CD8-positive, alpha-beta memory T cell (primary cell): Measurements from ENCODE around the gene TPMT. TPM values are rescaled to one million over a fixed set of nuclear protein-coding genes. Genes with fewer than 3 reads are reported as not detected.

ENCODE experiments used
- CTCF ChIA-PET: fragments of 350-600 bp; sonication (Branson Sonifier 250); formaldehyde crosslinking; loops from one replicate; lab custom pipeline; 2021; ENCODE audit warnings: antibody characterized with exemption; lab: Charles Lee
- POLR2A ChIA-PET: fragments of 350-600 bp; sonication (Branson Sonifier 250); formaldehyde crosslinking; loops from one replicate; lab custom pipeline; 2021; ENCODE audit warnings: antibody characterized with exemption; lab: Charles Lee
- DNase-seq, 5 donors: peaks; one replicate each; pipeline versions ENCODE4 v3.0.0 to v3.0.0-alpha.2; 2020 to 2022; ENCODE audit warnings: mixed read lengths in 1 of 5
- H3K27ac ChIP-seq: one replicate; pipeline ENCODE4 v1.7.0; 2013; ENCODE audit warnings: low read depth, mild to moderate bottlenecking, low read length, moderate library complexity
- H3K27me3 ChIP-seq: 2 replicates; pipeline ENCODE4 v1.7.0; 2013; ENCODE audit warnings: low read length, mild to moderate bottlenecking; ENCODE audit not compliant: insufficient read depth, poor library complexity, severe bottlenecking
- H3K36me3 ChIP-seq: 2 replicates; pipeline ENCODE4 v1.7.0; 2013; ENCODE audit warnings: mild to moderate bottlenecking, low read length, moderate library complexity; ENCODE audit not compliant: insufficient read depth
- H3K4me1 ChIP-seq: 2 replicates; pipeline ENCODE4 v1.7.0; 2013; ENCODE audit warnings: mild to moderate bottlenecking, low read length, moderate library complexity; ENCODE audit not compliant: insufficient read depth
- H3K4me3 ChIP-seq: 2 replicates; pipeline ENCODE4 v1.7.0; 2013; ENCODE audit warnings: mild to moderate bottlenecking, low read length
- H3K9me3 ChIP-seq: 2 replicates; pipeline ENCODE4 v1.7.0; 2013; ENCODE audit warnings: mild to moderate bottlenecking, low read length
- H3K27ac Mint-ChIP-seq, 8 donors: one replicate each; pipeline ENCODE4 v1.8.0; 2020 to 2021; ENCODE audit warnings: mixed read lengths in 8 of 8, mild to moderate bottlenecking in 6 of 8, inconsistent platforms in 3 of 8, moderate library complexity in 3 of 8
- H3K27me3 Mint-ChIP-seq, 2 donors: one replicate each; pipeline ENCODE4 v1.8.0; 2020 to 2021; ENCODE audit warnings: mixed read lengths in 2 of 2, mild to moderate bottlenecking in 1 of 2, moderate library complexity in 1 of 2
- H3K36me3 Mint-ChIP-seq, 3 donors: one replicate each; pipeline ENCODE4 v1.8.0; 2020 to 2021; ENCODE audit warnings: mixed read lengths in 3 of 3, inconsistent platforms in 1 of 3, mild to moderate bottlenecking in 1 of 3
- H3K4me1 Mint-ChIP-seq, 3 donors: one replicate each; pipeline ENCODE4 v1.8.0; 2020 to 2021; ENCODE audit warnings: mixed read lengths in 3 of 3, inconsistent platforms in 1 of 3, mild to moderate bottlenecking in 1 of 3
- H3K4me3 Mint-ChIP-seq, 7 donors: one replicate each; pipeline ENCODE4 v1.8.0; 2020 to 2021; ENCODE audit warnings: mixed read lengths in 7 of 7, mild to moderate bottlenecking in 6 of 7, moderate library complexity in 4 of 7, inconsistent platforms in 2 of 7
- H3K9me3 Mint-ChIP-seq, 5 donors: one replicate each; pipeline ENCODE4 v1.8.0; 2020 to 2022; ENCODE audit warnings: mixed read lengths in 5 of 5, mild to moderate bottlenecking in 3 of 5, moderate library complexity in 2 of 5, inconsistent platforms in 1 of 5
- polyA plus RNA-seq: library from polyadenylated mRNA; unstranded; fragments of 300-500 nt; fragmentation: Illumina TruSeq; gene quantifications from one replicate; pipeline ENCODE4 v1.2.3, GENCODE V29; 2021
- total RNA-seq, 2 experiments: library from RNA; stranded (reverse); gene quantifications; one replicate each; pipeline ENCODE4 v1.2.3, GENCODE V29; 2021

TPMT gene
- total and polyA plus RNA-seq, 3 experiments from 2014 or later: 9.1 to 14.9 (median 9.7) TPM

DNA sequence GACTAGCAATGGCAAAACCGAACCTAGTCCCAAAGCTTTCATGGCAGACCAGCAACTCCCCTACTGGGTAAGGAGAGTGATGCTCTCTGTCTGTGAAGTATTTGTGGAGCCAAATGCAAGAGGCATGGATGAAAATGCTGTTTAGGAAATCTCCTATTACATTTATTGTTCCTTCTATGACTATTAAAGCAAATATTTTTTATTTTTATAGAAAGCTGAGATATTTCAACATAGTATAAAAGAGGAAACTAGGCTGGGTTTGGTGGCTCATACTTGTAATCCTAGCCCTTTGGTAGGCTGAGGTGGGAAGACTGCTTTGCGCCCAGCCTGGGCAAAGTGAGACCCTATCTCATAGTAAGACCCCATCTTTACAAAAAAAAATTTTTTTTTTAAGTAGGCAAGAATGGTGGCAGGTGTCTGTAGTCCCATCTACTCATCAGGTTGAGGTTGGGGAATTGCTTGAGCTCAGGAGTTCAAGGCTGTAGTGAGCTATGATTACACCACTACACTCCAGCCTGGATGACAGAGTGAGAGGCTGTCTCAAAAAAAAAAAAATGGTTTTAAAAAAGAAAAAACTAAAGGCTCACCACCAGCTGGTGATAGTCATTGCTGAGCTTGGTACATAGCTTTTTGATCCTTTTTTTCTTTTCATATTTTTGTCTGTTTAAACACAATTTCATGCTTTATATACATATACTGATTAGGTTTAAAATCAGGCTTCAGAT lies 11.6 kb upstream of the TPMT start:
- no peak overlapping the region for H3K27ac Mint-ChIP-seq
- no peaks in the 10 kb centered on the region for H3K36me3 ChIP-seq
- no peak for DNase-seq
- CTCF ChIA-PET: no interaction called here
- no peak overlapping the region for H3K4me3 Mint-ChIP-seq
- H3K9me3 ChIP-seq: no peaks in the 10 kb centered on the region
- no peaks in the 10 kb centered on the region for H3K27me3 ChIP-seq
- no peaks in the 10 kb centered on the region for H3K27me3 Mint-ChIP-seq
- peaks cover 16 to 70% (median 27%) of the 10 kb centered on the region in 3 donors for H3K36me3 Mint-ChIP-seq
- H3K9me3 Mint-ChIP-seq: peaks cover 0 to 6% (median 4%) of the 10 kb centered on the region in 5 donors
- peaks cover 0 to 3% (median 0%) of the 10 kb centered on the region in 3 donors for H3K4me1 Mint-ChIP-seq
- no peak overlapping the region for H3K4me3 ChIP-seq
- no peak overlapping the region for H3K27ac ChIP-seq
- H3K4me1 ChIP-seq: no peaks in the 10 kb centered on the region
- POLR2A ChIA-PET: no interaction called here

DNA sequence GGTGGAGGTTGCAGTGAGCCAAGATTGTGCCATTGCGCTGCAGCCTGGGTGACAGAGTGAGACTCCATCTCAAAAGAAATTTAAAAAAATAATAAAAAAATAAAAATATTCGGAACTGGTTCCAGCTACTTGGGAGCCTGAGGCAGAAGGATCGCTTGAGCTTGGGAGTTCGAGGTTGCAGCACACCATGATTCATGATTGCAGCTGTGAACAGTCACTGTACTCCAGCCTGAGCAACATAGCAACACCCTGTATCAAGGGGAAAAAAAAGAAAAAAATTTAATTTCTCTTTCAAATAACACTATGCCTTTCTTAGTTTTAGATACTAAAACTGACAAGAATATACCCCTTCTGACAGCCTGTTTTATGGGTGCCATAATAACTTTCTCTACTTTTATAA lies 10.9 kb upstream of the TPMT start:
- Mint-ChIP-seq H3K9me3 (peaks cover 0 to 6% (median 4%) of the 10 kb centered on the region in 5 donors), H3K27ac (no peak overlapping the region), H3K4me3 (no peak overlapping the region), H3K36me3 (peaks cover 19 to 72% (median 32%) of the 10 kb centered on the region in 3 donors), H3K4me1 (peaks cover 0 to 5% (median 4%) of the 10 kb centered on the region in 3 donors), H3K27me3 (no peaks in the 10 kb centered on the region)
- no peak for DNase-seq
- CTCF ChIA-PET: no interaction called here
- POLR2A ChIA-PET: no interaction called here
- Histone ChIP-seq H3K4me3 (no peak overlapping the region), H3K4me1 (no peaks in the 10 kb centered on the region), H3K27me3 (no peaks in the 10 kb centered on the region), H3K36me3 (peaks cover 7% of the 10 kb centered on the region), H3K9me3 (no peaks in the 10 kb centered on the region), H3K27ac (no peak overlapping the region)

DNA sequence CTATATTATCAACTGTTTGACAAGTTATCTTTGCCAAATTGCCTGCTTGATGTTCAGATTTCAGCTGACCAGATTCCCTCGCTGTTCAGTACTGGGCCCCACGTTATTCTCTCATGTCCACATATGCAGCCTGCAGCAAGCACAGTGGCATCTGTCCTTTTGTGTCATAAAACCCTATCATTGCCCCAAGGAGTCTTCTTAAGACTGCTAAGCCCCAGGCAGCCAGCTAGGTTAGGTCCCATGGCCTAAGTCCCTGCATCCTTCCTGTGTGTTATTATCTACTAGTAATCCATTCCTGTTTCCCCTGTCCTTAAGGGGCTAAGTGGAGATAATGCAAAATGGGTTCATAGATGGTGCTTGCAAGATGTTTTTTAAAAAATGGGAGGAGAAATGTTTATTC lies 7.5 kb upstream of the TPMT start:
- Mint-ChIP-seq H3K27ac (peak overlapping the region in 2 of 8 donors; percentile 46 to 84), H3K27me3 (no peaks in the 10 kb centered on the region), H3K4me3 (no peak overlapping the region), H3K36me3 (peaks cover 13 to 58% (median 26%) of the 10 kb centered on the region in 3 donors), H3K4me1 (peaks cover 5 to 12% (median 5%) of the 10 kb centered on the region in 3 donors), H3K9me3 (no peaks in the 10 kb centered on the region)
- Histone ChIP-seq H3K27me3 (no peaks in the 10 kb centered on the region), H3K4me3 (no peak overlapping the region), H3K27ac (no peak overlapping the region), H3K36me3 (peaks cover 11% of the 10 kb centered on the region), H3K4me1 (no peaks in the 10 kb centered on the region), H3K9me3 (no peaks in the 10 kb centered on the region)
- ChIA-PET CTCF (no interaction called here), POLR2A (no interaction called here)
- DNase-seq: no peak

DNA sequence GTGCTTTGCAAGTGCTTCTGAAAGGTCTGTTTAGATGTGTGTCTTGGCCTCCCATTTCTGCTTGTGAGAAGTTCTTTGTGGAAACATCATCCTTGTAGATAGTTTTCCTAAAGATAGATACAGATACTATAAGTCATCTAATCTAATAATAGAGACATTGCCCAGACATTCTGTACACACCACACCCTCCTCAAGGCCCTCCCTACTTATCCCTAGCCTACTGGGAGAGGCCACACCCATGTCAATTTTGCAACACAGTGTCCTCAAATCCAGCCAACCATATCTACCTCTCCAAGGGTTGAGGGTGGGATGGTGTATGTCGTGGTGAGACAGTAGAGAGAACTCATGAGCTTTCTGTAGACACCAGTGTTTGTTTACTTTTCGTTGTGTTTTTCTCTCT lies 6.6 kb upstream of the TPMT start:
- Mint-ChIP-seq H3K9me3 (no peaks in the 10 kb centered on the region), H3K27ac (peak overlapping the region in 3 of 8 donors; percentile 8 to 42 (median 27)), H3K4me1 (peaks cover 5 to 14% (median 6%) of the 10 kb centered on the region in 3 donors), H3K36me3 (peaks cover 13 to 54% (median 26%) of the 10 kb centered on the region in 3 donors), H3K4me3 (no peak overlapping the region), H3K27me3 (no peaks in the 10 kb centered on the region)
- ChIA-PET CTCF (no interaction called here), POLR2A (no interaction called here)
- no peaks in the 10 kb centered on the region for H3K27me3 ChIP-seq
- H3K27ac ChIP-seq: no peak overlapping the region
- H3K4me3 ChIP-seq: no peak overlapping the region
- peaks cover 1% of the 10 kb centered on the region for H3K4me1 ChIP-seq
- H3K9me3 ChIP-seq: no peaks in the 10 kb centered on the region
- no peak for DNase-seq
- peaks cover 11% of the 10 kb centered on the region for H3K36me3 ChIP-seq

DNA sequence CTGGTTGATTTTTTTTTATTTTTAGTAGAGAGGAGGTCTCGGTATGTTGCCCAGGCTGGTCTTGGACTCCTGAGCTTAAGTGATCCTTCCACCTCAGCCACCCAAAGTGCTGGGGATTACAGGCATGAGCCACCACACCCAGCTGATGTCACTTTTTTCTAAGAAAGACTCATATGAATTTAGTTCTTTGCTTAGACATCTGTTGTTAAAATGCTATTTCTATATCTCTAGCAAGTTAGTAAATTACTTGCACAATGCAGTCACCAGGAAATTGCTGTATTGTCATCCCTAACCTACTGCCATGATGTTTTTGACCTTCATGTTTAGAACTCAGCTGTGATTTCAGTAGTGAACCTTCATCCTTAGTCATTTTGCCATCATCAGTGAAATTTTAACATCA lies 6.0 kb upstream of the TPMT start:
- ChIA-PET POLR2A (no interaction called here), CTCF (no interaction called here)
- Histone ChIP-seq H3K4me1 (peaks cover 6% of the 10 kb centered on the region), H3K4me3 (no peak overlapping the region), H3K27ac (no peak overlapping the region), H3K27me3 (no peaks in the 10 kb centered on the region), H3K36me3 (peaks cover 11% of the 10 kb centered on the region), H3K9me3 (no peaks in the 10 kb centered on the region)
- Mint-ChIP-seq H3K4me3 (no peak overlapping the region), H3K27ac (peak overlapping the region in 1 of 8 donors; percentile 86), H3K36me3 (peaks cover 10 to 51% (median 26%) of the 10 kb centered on the region in 3 donors), H3K4me1 (peaks cover 9 to 19% (median 11%) of the 10 kb centered on the region in 3 donors), H3K9me3 (no peaks in the 10 kb centered on the region), H3K27me3 (no peaks in the 10 kb centered on the region)
- no peak for DNase-seq

DNA sequence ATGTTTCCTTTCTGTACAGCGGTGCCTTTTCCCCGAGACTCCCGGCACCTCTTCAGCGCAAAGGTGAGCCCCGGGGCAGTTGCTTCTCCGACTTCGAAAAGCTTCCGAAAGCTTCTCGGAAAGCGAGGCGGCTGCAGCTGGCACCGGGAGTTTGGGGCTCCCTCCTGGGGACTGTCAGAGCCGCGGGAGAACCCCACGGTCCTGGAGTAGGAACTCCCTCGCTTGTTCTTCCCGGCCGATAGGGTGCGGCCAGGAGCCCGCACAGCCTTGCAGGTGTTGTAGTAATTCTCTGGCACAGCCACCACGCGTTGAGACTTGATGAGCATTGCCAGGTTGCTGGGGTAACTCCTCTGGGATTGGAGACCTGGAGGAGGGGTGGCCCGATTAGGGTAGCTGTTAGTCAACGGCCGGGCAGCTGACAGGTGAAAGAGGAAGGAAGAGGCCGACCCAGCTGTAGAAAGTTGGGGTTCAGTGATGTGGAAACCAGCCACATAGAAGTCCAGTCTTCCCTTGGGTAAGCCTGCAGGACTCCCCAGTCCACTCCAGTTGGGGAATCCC lies 1.1 kb upstream of the TPMT start:
- no peaks in the 10 kb centered on the region for H3K9me3 Mint-ChIP-seq
- H3K27ac ChIP-seq: peak overlapping the region; percentile 93
- ChIA-PET CTCF (interaction anchor here (0.8 to 1.6 kb wide), 3 partner anchors 51 to 109 kb away, joined by 3 to 5 read pairs (median 4); partner anchors contain the start of gene DEK), POLR2A (interaction anchor here (0.6 kb wide), 1 partner anchor 230 kb away, joined by 7 read pairs; no protein-coding TSS in a partner anchor)
- H3K4me1 ChIP-seq: peaks cover 25% of the 10 kb centered on the region
- H3K27me3 Mint-ChIP-seq: no peaks in the 10 kb centered on the region
- peak overlapping the region; percentile 65 for H3K4me3 ChIP-seq
- H3K27ac Mint-ChIP-seq: peak overlapping the region; percentile 89 to 99 (median 94)
- H3K36me3 ChIP-seq: peaks cover 6% of the 10 kb centered on the region
- peak overlapping the region; percentile 93 to 100 (median 99) for H3K4me3 Mint-ChIP-seq
- peaks cover 22 to 44% (median 43%) of the 10 kb centered on the region in 3 donors for H3K4me1 Mint-ChIP-seq
- no peaks in the 10 kb centered on the region for H3K9me3 ChIP-seq
- no peaks in the 10 kb centered on the region for H3K27me3 ChIP-seq
- DNase-seq: peak in 3 of 5 donors; percentile 40 to 69 (median 55)
- peaks cover 5 to 21% (median 9%) of the 10 kb centered on the region in 3 donors for H3K36me3 Mint-ChIP-seq

DNA sequence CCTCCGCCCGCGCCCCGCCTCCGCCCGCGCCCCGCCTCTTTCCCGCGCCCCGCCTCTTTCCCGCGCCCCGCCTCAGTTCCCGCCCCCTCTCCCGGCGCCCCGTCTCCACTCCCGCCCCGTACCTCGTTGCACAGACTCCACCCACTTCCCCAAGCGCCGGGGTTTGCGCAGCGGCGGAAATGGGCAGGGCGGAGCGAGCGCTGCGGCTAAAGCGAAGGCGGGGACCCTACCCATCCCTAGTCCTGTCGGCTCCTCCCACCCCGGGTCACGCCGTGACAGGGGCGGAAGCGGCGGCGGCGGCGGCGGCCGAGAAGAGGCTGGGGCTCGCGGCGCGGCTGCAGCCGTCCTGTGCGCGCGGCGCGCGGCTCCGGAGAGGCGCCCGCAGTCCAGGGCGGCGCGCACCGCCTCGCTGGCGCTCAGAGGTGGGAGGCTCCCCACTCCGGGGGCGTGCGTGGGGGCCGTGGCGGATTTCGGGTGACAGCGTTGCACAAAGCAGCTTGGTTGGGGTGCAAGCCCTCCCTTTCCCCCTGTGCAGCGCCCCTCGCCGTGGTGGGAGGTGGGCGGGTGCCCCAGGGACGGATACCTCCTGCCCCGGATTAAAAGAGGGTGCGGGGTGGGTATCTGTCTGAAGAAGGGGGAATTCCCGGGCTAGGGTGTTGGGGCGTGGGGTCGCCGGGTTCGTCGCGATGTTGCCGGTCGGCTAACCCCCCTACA lies 430 bp upstream of the TPMT start, which contains the start of gene KDM1B:
TSS of gene KDM1B (plus strand) at position 273 of the 714 bp plus-strand sequence. CDS start 4,474 bp downstream, outside the sequence.
- Histone ChIP-seq H3K27ac (peak within 1 kb of the TSS; percentile 93), H3K4me1 (peaks cover 25% of the 10 kb centered on the region), H3K9me3 (no peaks in the 10 kb centered on the region), H3K4me3 (peak within 1 kb of the TSS; percentile 95), H3K27me3 (no peaks in the 10 kb centered on the region), H3K36me3 (peaks cover 4% of the 10 kb centered on the region)
- DNase-seq: peak; percentile 97 to 99 (median 99)
- no peaks in the 10 kb centered on the region for H3K27me3 Mint-ChIP-seq
- no peaks in the 10 kb centered on the region for H3K9me3 Mint-ChIP-seq
- H3K4me3 Mint-ChIP-seq: peak within 1 kb of the TSS; percentile 95 to 100 (median 99)
- H3K36me3 Mint-ChIP-seq: peaks cover 5 to 18% (median 10%) of the 10 kb centered on the region in 3 donors
- ChIA-PET CTCF (interaction anchor here (0.8 to 1.6 kb wide), 3 partner anchors 52 to 109 kb away, joined by 3 to 5 read pairs (median 4); partner anchors contain the start of gene DEK), POLR2A (interaction anchor here (0.7 kb wide), 1 partner anchor 110 kb away, joined by 3 read pairs; no protein-coding TSS in a partner anchor)
- H3K4me1 Mint-ChIP-seq: peaks cover 22 to 47% (median 43%) of the 10 kb centered on the region in 3 donors
- peak within 1 kb of the TSS; percentile 95 to 99 (median 99) for H3K27ac Mint-ChIP-seq
